ENCODE data around the gene PCDHB11.
"Not testable (repeated sequence)": the region's sequence is repeated elsewhere in the genome, so short reads cannot be mapped to it uniquely, and the experiment has no call there.

The PCDHB11 gene

GRCh38 chr5:141246971-141247370 lies 47.5 kb downstream of the PCDHB11 start:
- not testable (repeated sequence) for DNase-seq

GRCh38 chr5:141247434-141247833 lies 48.0 kb downstream of the PCDHB11 start:
- DNase-seq: not testable (repeated sequence)

- no peak for DNase-seq
Observed at GRCh38 chr5:141250576-141250975, 51.1 kb downstream of the PCDHB11 start.

All from activated CD4-positive, alpha-beta T cell treated with anti-CD3 and anti-CD28 coated beads, Interleukin-2, amount 50 U/mL, for 16 hours (primary cell).